C1 segment of cervical spinal cord (tissue), 14 donors: Measurements from ENCODE around the gene CACNG7.

Source experiments
- DNase-seq, 14 donors: peaks; one replicate each; lab custom pipeline; 2025; lab: John Stamatoyannopoulos, UW

The CACNG7 gene

DNA sequence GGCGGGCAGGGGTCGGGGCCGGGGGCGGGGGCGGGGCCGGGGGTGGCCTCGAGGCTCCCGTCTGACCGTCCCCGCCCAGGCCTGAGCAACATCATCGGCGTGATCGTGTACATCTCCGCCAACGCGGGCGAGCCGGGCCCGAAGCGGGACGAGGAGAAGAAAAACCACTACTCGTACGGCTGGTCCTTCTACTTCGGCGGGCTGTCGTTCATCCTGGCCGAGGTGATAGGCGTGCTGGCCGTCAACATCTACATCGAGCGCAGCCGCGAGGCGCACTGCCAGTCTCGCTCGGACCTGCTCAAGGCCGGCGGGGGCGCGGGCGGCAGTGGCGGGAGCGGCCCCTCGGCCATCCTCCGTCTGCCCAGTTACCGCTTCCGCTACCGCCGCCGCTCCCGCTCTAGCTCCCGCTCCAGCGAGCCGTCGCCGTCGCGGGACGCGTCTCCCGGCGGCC lies 72.9 kb downstream of the CACNG7 start:
- no peak for DNase-seq

- no peak for DNase-seq
These were observed 73.5 kb downstream of the CACNG7 start for GRCh38 chr19:53982611-53983010.

GRCh38 chr19:53983457-53984289 lies 74.6 kb downstream of the CACNG7 start:
- DNase-seq: no peak

- DNase-seq: no peak
These were observed 76.8 kb downstream of the CACNG7 start for GRCh38 chr19:53985863-53986262.

- no peak for DNase-seq
These were observed 79.9 kb downstream of the CACNG7 start for GRCh38 chr19:53988981-53989380.

DNA sequence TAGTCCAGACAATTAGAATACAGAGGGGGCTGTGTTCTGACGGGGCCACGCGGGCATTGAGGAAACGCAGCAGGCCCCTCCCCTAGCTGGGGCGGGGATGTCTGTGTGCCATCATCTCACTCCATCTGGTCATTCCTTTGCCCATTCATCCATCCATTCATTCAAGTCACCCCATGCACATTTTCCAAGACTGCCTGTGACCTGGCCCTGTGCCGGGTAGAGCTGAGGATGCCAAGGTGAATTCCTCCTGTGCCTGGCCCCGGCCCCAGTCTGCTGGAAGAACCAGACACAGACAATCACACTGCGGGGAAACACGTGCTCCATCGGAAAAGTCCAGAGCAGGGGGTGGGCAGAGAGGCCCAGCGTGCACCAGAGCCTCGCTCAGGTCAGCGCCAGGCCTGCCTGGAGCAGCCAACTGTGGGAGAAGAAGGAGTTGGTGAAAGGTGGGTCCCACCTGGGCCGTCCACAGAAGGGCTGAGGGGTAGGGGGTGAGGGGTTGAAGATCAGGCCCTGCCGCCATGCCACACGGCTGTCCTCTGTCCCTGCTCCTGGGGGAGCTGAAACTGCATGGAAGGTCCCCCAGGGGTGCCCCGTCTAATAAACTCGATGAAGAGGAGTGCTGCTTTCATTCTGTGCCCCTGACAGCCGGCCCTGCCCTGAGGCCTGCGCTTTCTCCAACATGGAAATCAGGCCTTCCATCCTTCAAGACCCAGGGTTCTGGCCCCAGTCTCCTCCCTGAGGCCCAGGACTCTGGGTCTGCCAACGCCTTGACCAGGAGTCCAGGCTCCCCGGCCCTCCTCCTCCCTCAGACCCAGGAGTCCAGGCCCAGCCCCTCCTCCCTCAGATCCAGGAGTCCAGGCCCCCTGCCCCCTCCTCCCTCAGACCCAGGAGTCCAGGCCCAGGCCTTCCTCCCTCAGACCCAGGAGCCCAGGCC lies 80.8 kb downstream of the CACNG7 start:
- peak in 3 of 14 donors; percentile 2 to 17 (median 11) for DNase-seq

DNA sequence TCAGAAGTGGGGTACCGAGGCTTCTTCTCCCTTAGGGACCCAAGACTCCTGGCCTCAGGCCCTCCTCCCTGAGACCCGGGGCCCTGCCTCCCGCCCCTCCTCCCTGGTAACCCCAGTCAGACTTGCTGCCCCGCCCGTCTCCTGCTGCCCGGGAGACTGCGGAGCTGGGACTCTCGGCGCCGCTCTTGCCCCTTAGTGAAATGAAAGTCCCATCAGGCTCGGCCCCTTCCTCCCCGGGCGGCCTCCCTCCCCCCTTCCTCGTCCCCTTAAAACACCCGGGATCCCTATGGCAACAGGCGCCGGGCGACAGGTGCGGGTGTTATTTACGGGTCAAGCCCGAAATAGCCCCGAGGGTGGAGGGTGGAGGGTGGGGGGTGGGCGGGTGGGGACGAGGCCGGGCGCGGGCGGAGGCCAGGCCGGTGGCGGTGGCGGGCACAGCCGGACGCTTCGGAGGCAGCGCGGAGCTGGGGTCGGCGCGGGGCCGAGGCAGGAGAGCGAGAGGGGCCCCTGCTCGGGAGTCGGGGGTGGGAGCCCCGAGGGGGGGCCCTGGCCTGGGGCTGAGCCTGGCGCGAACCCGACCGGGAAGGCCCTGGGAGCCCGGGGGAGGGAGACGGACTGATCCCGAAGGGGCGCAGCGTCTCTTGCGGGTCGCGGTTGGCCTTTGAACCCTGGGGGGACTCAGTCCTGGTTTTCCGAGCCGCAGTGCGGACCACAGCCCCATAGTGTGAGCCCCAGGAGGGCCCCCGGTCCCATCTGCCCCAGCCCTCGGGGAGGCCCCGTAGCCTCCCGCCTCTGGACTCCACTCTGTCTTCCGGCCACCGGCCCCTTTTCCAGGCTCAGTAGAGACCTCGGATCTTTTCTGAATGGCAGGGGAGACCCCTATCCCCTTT lies 82.4 kb downstream of the CACNG7 start, which contains the start of gene CACNG6:
Gene CACNG6, plus strand, starts transcription at position 414 of the 890 bp plus-strand sequence. CDS start 1,241 bp downstream, outside the sequence.
- peak in 1 of 14 donors; percentile 7 for DNase-seq

DNA sequence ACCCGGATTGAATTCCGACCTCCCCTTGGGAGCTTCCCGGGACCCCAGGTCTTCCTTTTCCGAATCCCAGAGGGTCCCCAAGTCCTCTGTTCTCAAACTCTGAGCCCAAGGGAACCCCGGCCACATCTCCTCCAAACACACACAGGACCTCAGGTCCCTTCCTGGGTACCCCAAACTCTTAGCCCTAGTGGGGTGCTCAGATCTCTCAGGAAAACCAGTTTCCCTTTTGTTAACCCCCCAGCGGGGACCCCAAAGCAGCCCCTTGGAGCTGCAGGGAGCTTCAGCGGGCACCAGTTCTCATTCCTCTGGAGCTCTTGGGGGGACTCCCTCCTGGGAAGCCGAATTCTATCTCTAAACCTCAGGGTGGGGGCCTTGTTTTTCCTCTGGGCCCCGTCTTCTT lies 83.1 kb downstream of the CACNG7 start:
- DNase-seq: no peak

DNA sequence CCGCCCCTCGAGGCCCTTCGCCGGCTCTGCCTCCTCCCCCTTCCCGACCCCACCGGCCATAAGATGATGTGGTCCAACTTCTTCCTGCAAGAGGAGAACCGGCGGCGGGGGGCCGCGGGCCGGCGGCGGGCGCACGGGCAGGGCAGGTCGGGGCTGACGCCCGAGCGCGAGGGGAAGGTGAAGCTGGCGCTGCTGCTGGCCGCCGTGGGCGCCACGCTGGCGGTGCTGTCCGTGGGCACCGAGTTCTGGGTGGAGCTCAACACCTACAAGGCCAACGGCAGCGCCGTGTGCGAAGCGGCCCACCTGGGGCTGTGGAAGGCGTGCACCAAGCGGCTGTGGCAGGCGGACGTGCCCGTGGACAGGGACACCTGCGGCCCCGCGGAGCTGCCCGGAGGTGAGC lies 83.7 kb downstream of the CACNG7 start:
- no peak for DNase-seq

DNA sequence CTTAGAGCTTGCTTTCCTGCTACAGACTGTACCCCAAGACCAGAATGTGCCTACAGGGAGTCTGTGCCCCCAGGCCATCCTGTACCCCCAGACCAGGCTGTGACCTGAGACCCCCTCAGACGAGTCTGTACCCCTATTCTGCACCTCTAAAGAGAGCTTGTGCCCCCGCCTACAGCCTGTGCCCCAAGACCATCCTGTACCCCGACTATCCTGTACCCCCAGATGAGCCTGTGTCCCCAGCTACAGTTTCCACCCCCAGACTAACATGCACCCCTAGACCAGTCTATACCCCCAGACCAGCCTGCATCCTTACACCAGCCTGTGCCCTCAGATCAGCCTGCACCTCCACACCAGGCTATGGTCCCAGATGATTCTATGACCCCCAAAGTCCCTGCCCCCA lies 84.4 kb downstream of the CACNG7 start:
- DNase-seq: no peak
